ENCODE measurements around the gene PTPRZ1.

DNA sequence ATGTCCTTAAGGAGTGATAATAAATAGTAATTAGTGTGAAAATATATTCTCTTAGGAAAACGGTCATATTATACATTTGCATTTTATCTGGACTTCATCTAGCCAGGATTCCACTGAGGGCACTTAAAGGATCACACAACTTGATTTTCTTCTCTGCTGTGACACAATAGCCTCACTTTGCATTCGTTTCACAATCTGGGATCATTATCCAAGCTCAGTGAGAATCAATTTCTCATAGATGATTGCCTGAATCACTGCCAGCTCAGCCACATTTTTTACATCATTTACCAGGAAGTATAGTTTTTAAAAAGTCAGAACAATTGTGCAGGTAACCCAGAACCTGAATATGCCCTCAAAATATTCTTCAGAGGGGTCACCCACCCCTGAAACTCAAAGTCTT lies 68.9 kb downstream of the PTPRZ1 start:
- TF ChIP-seq, protein P1, sequence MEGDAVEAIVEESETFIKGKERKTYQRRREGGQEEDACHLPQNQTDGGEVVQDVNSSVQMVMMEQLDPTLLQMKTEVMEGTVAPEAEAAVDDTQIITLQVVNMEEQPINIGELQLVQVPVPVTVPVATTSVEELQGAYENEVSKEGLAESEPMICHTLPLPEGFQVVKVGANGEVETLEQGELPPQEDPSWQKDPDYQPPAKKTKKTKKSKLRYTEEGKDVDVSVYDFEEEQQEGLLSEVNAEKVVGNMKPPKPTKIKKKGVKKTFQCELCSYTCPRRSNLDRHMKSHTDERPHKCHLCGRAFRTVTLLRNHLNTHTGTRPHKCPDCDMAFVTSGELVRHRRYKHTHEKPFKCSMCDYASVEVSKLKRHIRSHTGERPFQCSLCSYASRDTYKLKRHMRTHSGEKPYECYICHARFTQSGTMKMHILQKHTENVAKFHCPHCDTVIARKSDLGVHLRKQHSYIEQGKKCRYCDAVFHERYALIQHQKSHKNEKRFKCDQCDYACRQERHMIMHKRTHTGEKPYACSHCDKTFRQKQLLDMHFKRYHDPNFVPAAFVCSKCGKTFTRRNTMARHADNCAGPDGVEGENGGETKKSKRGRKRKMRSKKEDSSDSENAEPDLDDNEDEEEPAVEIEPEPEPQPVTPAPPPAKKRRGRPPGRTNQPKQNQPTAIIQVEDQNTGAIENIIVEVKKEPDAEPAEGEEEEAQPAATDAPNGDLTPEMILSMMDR (IDR thresholded peaks at IDR 0.05; ENCODE audit: low read depth, low read length), result no peak
- TF ChIP-seq EZH2phosphoT487 (IDR thresholded peaks at IDR 0.05; ENCODE audit: low read depth), result no peak

All from OCI-LY3 (cell line).